Thyroid gland (tissue), 4 donors: ENCODE data around the gene HOXA5.

Experiments
- POLR2A ChIP-seq, 2 donors: fragments of 450-650 bp; IDR thresholded peaks; one replicate each; pipeline ENCODE4 v1.6.1; 2017; ENCODE audit warnings: antibody characterized with exemption in 2 of 2, mild to moderate bottlenecking in 2 of 2, moderate library complexity in 1 of 2
- TF ChIP-seq, protein P1 (sequence below), 6 experiments: fragments of 200-600 bp in 3 of 6; fragments of 450-650 bp in 3 of 6; sonication (generic) in 3 of 6; IDR thresholded peaks; one replicate each; pipeline ENCODE4 v1.5.1; 2016 to 2019; ENCODE audit warnings: antibody characterized with exemption in 6 of 6, mild to moderate bottlenecking in 2 of 6, inconsistent platforms in 1 of 6, moderate library complexity in 1 of 6

DNA sequence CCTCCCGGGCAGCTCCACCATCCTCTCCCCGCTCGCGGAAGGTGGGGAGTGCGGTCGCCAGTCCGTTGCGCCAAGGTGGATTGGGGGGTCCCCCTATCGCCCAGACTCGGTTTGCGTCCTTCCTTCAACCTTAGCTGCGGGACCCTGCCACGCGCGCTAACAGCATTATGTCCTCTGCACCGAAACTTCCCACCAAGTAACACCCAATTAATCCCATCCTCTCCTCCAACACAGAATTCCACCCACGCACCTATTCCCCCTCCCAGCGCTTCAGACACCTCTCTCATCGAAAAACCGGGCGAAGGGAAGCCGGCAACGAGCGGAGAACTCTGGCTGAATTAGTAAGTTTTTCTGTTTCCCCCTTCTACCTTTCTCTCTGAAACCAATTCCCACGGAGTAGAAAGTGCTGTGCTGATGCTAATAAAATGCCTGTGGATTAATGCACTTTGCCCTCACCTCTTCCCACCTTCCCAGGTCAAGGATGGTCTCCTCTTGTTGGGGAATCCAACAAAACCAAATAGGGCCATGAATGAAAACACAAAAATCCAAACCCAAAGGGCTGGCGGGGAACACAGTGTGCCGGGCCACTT lies 8.0 kb upstream of the HOXA5 start:
- TF ChIP-seq, protein P1, sequence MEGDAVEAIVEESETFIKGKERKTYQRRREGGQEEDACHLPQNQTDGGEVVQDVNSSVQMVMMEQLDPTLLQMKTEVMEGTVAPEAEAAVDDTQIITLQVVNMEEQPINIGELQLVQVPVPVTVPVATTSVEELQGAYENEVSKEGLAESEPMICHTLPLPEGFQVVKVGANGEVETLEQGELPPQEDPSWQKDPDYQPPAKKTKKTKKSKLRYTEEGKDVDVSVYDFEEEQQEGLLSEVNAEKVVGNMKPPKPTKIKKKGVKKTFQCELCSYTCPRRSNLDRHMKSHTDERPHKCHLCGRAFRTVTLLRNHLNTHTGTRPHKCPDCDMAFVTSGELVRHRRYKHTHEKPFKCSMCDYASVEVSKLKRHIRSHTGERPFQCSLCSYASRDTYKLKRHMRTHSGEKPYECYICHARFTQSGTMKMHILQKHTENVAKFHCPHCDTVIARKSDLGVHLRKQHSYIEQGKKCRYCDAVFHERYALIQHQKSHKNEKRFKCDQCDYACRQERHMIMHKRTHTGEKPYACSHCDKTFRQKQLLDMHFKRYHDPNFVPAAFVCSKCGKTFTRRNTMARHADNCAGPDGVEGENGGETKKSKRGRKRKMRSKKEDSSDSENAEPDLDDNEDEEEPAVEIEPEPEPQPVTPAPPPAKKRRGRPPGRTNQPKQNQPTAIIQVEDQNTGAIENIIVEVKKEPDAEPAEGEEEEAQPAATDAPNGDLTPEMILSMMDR (IDR thresholded peaks at IDR 0.05): no peak
- no peak for TF ChIP-seq POLR2A (IDR thresholded peaks at IDR 0.05)
